Lower leg skin (tissue), 3 donors: ENCODE measurements around the gene ICAM5.

Source experiments
- CTCF ChIP-seq, 3 donors: fragments of 450-650 bp; IDR thresholded peaks; one replicate each; pipeline ENCODE4 v1.5.1; 2016; ENCODE audit warnings: antibody characterized with exemption in 3 of 3, mild to moderate bottlenecking in 3 of 3, moderate library complexity in 2 of 3
- POLR2A ChIP-seq, 2 donors: fragments of 450-650 bp; IDR thresholded peaks; one replicate each; pipeline ENCODE4 v1.6.1; 2016 to 2017; ENCODE audit warnings: antibody characterized with exemption in 2 of 2, mild to moderate bottlenecking in 1 of 2, moderate library complexity in 1 of 2

GRCh38 chr19:10291554-10292205 lies 1.9 kb downstream of the ICAM5 start:
- TF ChIP-seq CTCF (IDR thresholded peaks at IDR 0.05) (no peak), POLR2A (IDR thresholded peaks at IDR 0.05) (no peak)
